Cardiac muscle cell (in vitro differentiated cells and primary cell): ENCODE data around the gene RPP25. TPM values are rescaled to one million over a fixed set of nuclear protein-coding genes. Genes with fewer than 3 reads are reported as not detected.

Experiments
- DNase-seq, 2 donors: peaks; one replicate each; pipeline versions ENCODE4 v3.0.0 to v3.0.0-alpha.2; 2010 to 2017; ENCODE audit warnings: low read depth in 1 of 2, low spot score in 1 of 2
- H3K27ac ChIP-seq: fragments of 200-600 bp; sonication (generic); 2 replicates; pipeline ENCODE4 v1.5.1; 2016
- H3K27me3 ChIP-seq: fragments of 200-600 bp; sonication (generic); 2 replicates; pipeline ENCODE4 v1.6.0; 2016; ENCODE audit warnings: control low read depth
- H3K36me3 ChIP-seq: fragments of 200-600 bp; sonication (generic); 2 replicates; pipeline ENCODE4 v1.5.1; 2016; ENCODE audit warnings: control low read depth
- H3K4me1 ChIP-seq: fragments of 200-600 bp; sonication (generic); 2 replicates; pipeline ENCODE4 v1.8.1; 2017; ENCODE audit warnings: low read depth, mild to moderate bottlenecking, mixed run types
- H3K4me3 ChIP-seq: fragments of 200-600 bp; sonication (generic); 2 replicates; pipeline ENCODE4 v1.5.1; 2016; ENCODE audit warnings: mild to moderate bottlenecking
- H3K9me3 ChIP-seq: fragments of 200-600 bp; sonication (generic); 2 replicates; pipeline ENCODE4 v1.5.1; 2017; ENCODE audit warnings: low read depth, mild to moderate bottlenecking, control low read depth
- polyA plus RNA-seq: library from polyadenylated mRNA; unstranded; fragments of >200 nt; fragmentation: Nextera tagmentation; extraction: Ambion mirVana; gene quantifications from 2 replicates; pipeline ENCODE4 v1.2.1, GENCODE V29; 2016
- total RNA-seq: library from RNA; depleted of rRNA; stranded (reverse); fragments of >200 nt; gene quantifications from 2 replicates; pipeline ENCODE4 v1.2.3, GENCODE V29; 2016
- TF ChIP-seq, protein P1 (sequence below): IDR thresholded peaks from 2 replicates; pipeline ENCODE4 v1.5.1; 2012; ENCODE audit warnings: low read depth, mild to moderate bottlenecking, low read length

Gene RPP25, protein sequence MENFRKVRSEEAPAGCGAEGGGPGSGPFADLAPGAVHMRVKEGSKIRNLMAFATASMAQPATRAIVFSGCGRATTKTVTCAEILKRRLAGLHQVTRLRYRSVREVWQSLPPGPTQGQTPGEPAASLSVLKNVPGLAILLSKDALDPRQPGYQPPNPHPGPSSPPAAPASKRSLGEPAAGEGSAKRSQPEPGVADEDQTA
- total RNA-seq, result 21.1 and 23.0 TPM in 2 replicates
- 18.3 and 20.8 TPM in 2 replicates for polyA plus RNA-seq

GRCh38 chr15:74956648-74957475 is at the start of gene RPP25:
RPP25 (minus strand) TSS chr15:74956772; CDS start chr15:74956583, 189 bp downstream.
- Histone ChIP-seq H3K36me3 (no peaks in the 10 kb centered on the region), H3K9me3 (no peaks in the 10 kb centered on the region), H3K27me3 (peaks cover 38% of the 10 kb centered on the region), H3K4me1 (peaks cover 24% of the 10 kb centered on the region), H3K4me3 (peak within 1 kb of the TSS; percentile 41), H3K27ac (no peak within 1 kb of the TSS)
- peak; percentile 81 to 89 for DNase-seq
- TF ChIP-seq, protein P1, sequence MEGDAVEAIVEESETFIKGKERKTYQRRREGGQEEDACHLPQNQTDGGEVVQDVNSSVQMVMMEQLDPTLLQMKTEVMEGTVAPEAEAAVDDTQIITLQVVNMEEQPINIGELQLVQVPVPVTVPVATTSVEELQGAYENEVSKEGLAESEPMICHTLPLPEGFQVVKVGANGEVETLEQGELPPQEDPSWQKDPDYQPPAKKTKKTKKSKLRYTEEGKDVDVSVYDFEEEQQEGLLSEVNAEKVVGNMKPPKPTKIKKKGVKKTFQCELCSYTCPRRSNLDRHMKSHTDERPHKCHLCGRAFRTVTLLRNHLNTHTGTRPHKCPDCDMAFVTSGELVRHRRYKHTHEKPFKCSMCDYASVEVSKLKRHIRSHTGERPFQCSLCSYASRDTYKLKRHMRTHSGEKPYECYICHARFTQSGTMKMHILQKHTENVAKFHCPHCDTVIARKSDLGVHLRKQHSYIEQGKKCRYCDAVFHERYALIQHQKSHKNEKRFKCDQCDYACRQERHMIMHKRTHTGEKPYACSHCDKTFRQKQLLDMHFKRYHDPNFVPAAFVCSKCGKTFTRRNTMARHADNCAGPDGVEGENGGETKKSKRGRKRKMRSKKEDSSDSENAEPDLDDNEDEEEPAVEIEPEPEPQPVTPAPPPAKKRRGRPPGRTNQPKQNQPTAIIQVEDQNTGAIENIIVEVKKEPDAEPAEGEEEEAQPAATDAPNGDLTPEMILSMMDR, result no peak

DNA sequence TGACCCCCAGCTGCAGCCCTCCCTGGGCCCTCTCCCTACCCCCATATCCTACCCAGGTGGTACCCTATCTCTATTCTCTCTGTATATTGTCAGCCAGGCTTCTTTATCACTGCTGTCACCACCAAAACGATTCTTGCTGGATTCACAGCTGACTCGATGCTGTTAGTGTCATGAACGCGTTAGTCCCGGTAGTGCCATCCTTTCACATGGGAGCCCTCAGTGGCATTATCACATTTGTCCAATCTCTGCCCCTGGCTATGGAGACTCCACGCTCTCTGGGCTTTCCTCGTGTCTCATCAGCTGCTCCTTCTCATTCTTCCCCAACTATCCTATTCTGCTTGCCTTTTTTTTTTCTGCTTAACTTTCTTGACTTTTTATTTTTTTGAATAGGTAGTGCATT is 45.8 kb upstream of the RPP25 start:
- Histone ChIP-seq H3K4me1 (no peaks in the 10 kb centered on the region), H3K36me3 (no peaks in the 10 kb centered on the region), H3K27me3 (peaks cover 7% of the 10 kb centered on the region), H3K4me3 (no peak overlapping the region), H3K27ac (no peak overlapping the region), H3K9me3 (no peaks in the 10 kb centered on the region)
- no peak for DNase-seq
- TF ChIP-seq, protein P1, result no peak

GRCh38 chr15:75001310-75001709 is 44.7 kb upstream of the RPP25 start:
- TF ChIP-seq, protein P1, result no peak
- no peak overlapping the region for H3K27ac ChIP-seq
- no peaks in the 10 kb centered on the region for H3K9me3 ChIP-seq
- H3K36me3 ChIP-seq, result no peaks in the 10 kb centered on the region
- H3K4me3 ChIP-seq, result no peak overlapping the region
- H3K27me3 ChIP-seq, result peaks cover 17% of the 10 kb centered on the region
- H3K4me1 ChIP-seq, result no peaks in the 10 kb centered on the region
- DNase-seq, result no peak

DNA sequence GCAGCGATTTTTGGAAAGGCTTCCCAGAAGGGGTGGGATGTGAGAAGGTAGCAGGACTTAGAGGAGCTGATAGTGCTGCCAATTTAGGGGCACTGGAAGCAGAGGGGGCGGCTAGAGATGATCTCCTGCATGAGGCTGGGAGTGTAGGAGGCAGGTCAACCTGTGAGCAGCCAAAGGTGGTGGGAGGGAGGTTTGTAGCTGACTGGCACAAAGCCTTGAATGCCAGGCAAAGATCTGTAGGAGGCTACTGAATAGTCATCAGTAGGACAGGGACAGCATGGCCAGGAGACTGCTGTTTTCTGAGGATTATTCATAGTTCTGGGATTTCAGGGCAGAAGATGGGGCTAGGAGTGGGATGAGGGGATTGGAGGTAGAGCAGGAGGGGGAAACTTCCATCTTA is 41.0 kb upstream of the RPP25 start:
- Histone ChIP-seq H3K27me3 (peaks cover 25% of the 10 kb centered on the region), H3K4me3 (no peak overlapping the region), H3K4me1 (no peaks in the 10 kb centered on the region), H3K36me3 (no peaks in the 10 kb centered on the region), H3K27ac (no peak overlapping the region), H3K9me3 (no peaks in the 10 kb centered on the region)
- TF ChIP-seq, protein P1, result no peak
- no peak for DNase-seq

DNA sequence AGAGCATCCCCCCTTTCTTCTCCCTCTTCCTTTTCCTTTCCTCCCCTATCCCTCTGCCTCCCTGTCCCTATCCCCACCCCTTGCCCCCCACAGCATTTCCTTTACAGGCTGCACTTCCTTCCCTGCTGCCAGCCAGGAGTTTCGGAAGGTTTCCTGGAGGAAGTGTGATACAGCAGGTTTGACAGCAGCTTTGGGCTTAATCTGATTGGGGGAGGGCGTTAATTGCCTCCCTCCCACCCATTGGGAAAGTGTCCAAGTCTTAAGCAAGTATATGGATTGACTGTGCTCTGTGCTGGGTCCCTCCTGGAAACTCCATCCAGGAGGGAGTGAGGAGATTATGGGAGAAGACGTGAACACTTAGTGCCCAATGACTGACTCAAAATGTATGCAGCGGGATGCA is 40.6 kb upstream of the RPP25 start:
- peak in 1 of 2 donors; percentile 25 for DNase-seq
- Histone ChIP-seq H3K4me3 (no peak overlapping the region), H3K27me3 (peaks cover 25% of the 10 kb centered on the region), H3K27ac (no peak overlapping the region), H3K9me3 (no peaks in the 10 kb centered on the region), H3K36me3 (no peaks in the 10 kb centered on the region), H3K4me1 (no peaks in the 10 kb centered on the region)
- TF ChIP-seq, protein P1, result no peak
